IMR-90 (cell line): ENCODE data around the gene RNF2. TPM values are rescaled to one million over a fixed set of nuclear protein-coding genes. Genes with fewer than 3 reads are reported as not detected.
A peak's percentile ranks its signal among the peaks of the same experiment; 100 is the strongest.

Experiments used
- ATAC-seq: fragments of 200-7000 bp; cut with Tn5 transposase; 2 replicates; pipeline ENCODE4 v1.9.1; 2020; ENCODE audit warnings: low read depth, mild to moderate bottlenecking, moderate library complexity
- Bru-seq: library from RNA; stranded (reverse); fragments of 400-500 nt; gene quantifications from one replicate; lab custom pipeline; 2021; lab: Mats Ljungman, UMichigan
- BruChase-seq, 2 experiments: library from RNA; stranded (reverse); fragments of 400-500 nt; gene quantifications; one replicate each; lab custom pipeline; 2021; lab: Mats Ljungman, UMichigan
- BruUV-seq: library from RNA; stranded (reverse); fragments of 400-500 nt; replicated peaks from 2 replicates; lab custom pipeline; 2021; lab: Mats Ljungman, UMichigan
- CTCF ChIA-PET: fragments of 300-600 bp; formaldehyde crosslinking; extraction: SDS; loops from one replicate; lab custom pipeline; 2021; ENCODE audit warnings: antibody characterized with exemption; lab: Yijun Ruan, JAX
- POLR2A ChIA-PET: fragments of 300-600 bp; sonication (Branson Sonifier 250); formaldehyde crosslinking; loops from one replicate; lab custom pipeline; 2022; ENCODE audit warnings: antibody characterized with exemption; ENCODE audit not compliant: unreplicated experiment; lab: Charles Lee
- DNase-seq: peaks from one replicate; pipeline ENCODE4 v3.0.0; 2013
- H2AFZ ChIP-seq: replicated peaks from 2 replicates; pipeline ENCODE3; 2013; ENCODE audit warnings: low read length, mild to moderate bottlenecking; ENCODE audit not compliant: poor library complexity
- H2AK5ac ChIP-seq: 2 replicates; pipeline ENCODE4 v1.6.1; 2013; ENCODE audit warnings: low read depth, low read length, inconsistent platforms
- H2AK9ac ChIP-seq: replicated peaks from 2 replicates; pipeline ENCODE3; 2013; ENCODE audit warnings: mild to moderate bottlenecking, low read depth, low read length, moderate library complexity; ENCODE audit not compliant: poor library complexity
- H2BK120ac ChIP-seq: 2 replicates; pipeline ENCODE4 v1.6.1; 2013; ENCODE audit warnings: low read depth, low read length, inconsistent platforms
- H2BK15ac ChIP-seq: 3 replicates; pipeline ENCODE4 v1.6.1; 2013; ENCODE audit warnings: low read depth, low read length, inconsistent platforms
- H2BK20ac ChIP-seq: 2 replicates; pipeline ENCODE4 v1.6.1; 2013; ENCODE audit warnings: low read depth, mild to moderate bottlenecking, inconsistent platforms, low read length, moderate library complexity
- H2BK5ac ChIP-seq: 2 replicates; pipeline ENCODE4 v1.6.1; 2013; ENCODE audit warnings: mild to moderate bottlenecking, low read depth, low read length, inconsistent platforms; ENCODE audit not compliant: poor library complexity, severe bottlenecking
- H3K14ac ChIP-seq: replicated peaks from 2 replicates; pipeline ENCODE4 v1.6.1; 2013; ENCODE audit warnings: low read depth, low read length, inconsistent platforms
- H3K18ac ChIP-seq: 2 replicates; pipeline ENCODE4 v1.6.1; 2013; ENCODE audit warnings: low read depth, low read length, control low read depth
- H3K23ac ChIP-seq: 2 replicates; pipeline ENCODE4 v1.6.1; 2013; ENCODE audit warnings: low read depth, low read length, inconsistent platforms
- H3K27ac ChIP-seq: 2 replicates; pipeline ENCODE4 v1.5.1; 2013; ENCODE audit warnings: mild to moderate bottlenecking, control low read depth, low read length; ENCODE audit not compliant: insufficient read depth
- H3K27me3 ChIP-seq: 2 replicates; pipeline ENCODE4 v1.6.1; 2013; ENCODE audit warnings: low read length; ENCODE audit not compliant: control insufficient read depth, insufficient read depth
- H3K36me3 ChIP-seq: 2 replicates; pipeline ENCODE4 v1.6.1; 2013; ENCODE audit warnings: low read length, mixed read lengths; ENCODE audit not compliant: control insufficient read depth, insufficient read depth
- H3K4ac ChIP-seq: 2 replicates; pipeline ENCODE4 v1.6.1; 2013; ENCODE audit warnings: low read depth, low read length, inconsistent platforms
- H3K4me1 ChIP-seq: 2 replicates; pipeline ENCODE4 v1.6.1; 2013; ENCODE audit warnings: low read length, mixed read lengths; ENCODE audit not compliant: control insufficient read depth, insufficient read depth
- H3K4me2 ChIP-seq: 2 replicates; pipeline ENCODE4 v1.6.1; 2013; ENCODE audit warnings: low read depth, mild to moderate bottlenecking, control low read depth, low read length, moderate library complexity
- H3K4me3 ChIP-seq: 2 replicates; pipeline ENCODE4 v1.5.1; 2013; ENCODE audit warnings: low read depth, mild to moderate bottlenecking, control low read depth, low read length, moderate library complexity; ENCODE audit not compliant: insufficient read depth
- H3K56ac ChIP-seq: 2 replicates; pipeline ENCODE4 v1.6.1; 2013; ENCODE audit warnings: low read length, inconsistent platforms; ENCODE audit not compliant: insufficient read depth; ENCODE audit errors: extremely low read depth
- H3K79me1 ChIP-seq, 2 experiments: 2 replicates each; pipeline ENCODE4 v1.6.1; 2013; ENCODE audit warnings: low read length in 2 of 2, inconsistent platforms in 1 of 2, low read depth in 1 of 2
- H3K9ac ChIP-seq: 2 replicates; pipeline ENCODE4 v1.6.1; 2013; ENCODE audit warnings: low read depth, low read length, control low read depth
- H3K9me1 ChIP-seq: 2 replicates; pipeline ENCODE4 v1.6.1; 2013; ENCODE audit warnings: low read length, inconsistent platforms; ENCODE audit not compliant: insufficient read depth
- H3K9me3 ChIP-seq: 2 replicates; pipeline ENCODE4 v1.6.1; 2013; ENCODE audit warnings: low read length; ENCODE audit not compliant: control insufficient read depth, insufficient read depth
- H4K20me1 ChIP-seq: 2 replicates; pipeline ENCODE4 v1.6.1; 2013; ENCODE audit warnings: low read length, inconsistent platforms; ENCODE audit not compliant: insufficient read depth
- H4K5ac ChIP-seq: 2 replicates; pipeline ENCODE4 v1.6.1; 2013; ENCODE audit warnings: mild to moderate bottlenecking, low read depth, low read length, control low read depth
- H4K8ac ChIP-seq, 2 experiments: 2 replicates each; pipeline ENCODE4 v1.6.1; 2013; ENCODE audit warnings: low read depth in 2 of 2, low read length in 2 of 2, control low read depth in 1 of 2, inconsistent platforms in 1 of 2
- H4K91ac ChIP-seq: 2 replicates; pipeline ENCODE4 v1.6.1; 2013; ENCODE audit warnings: low read depth, low read length, inconsistent platforms; ENCODE audit not compliant: insufficient read depth
- MXI1 ChIP-seq: IDR thresholded peaks from 2 replicates; pipeline ENCODE4 v1.6.1; 2012; ENCODE audit warnings: low read depth, mild to moderate bottlenecking, low read length, moderate library complexity, borderline replicate concordance
- WGBS, 2 experiments: methylation state at CpG; one replicate each; pipeline versions ENCODE4 v1.1.5 to v1.1.7; 2013; ENCODE audit warnings: missing lambda C conversion rate in 2 of 2; ENCODE audit not compliant: insufficient read length in 1 of 2; ENCODE audit errors: extremely low coverage in 2 of 2; 5-methylcytosine and 5-hydroxymethylcytosine counted together
- dilution Hi-C: fragments of 300-500 bp; cut with HindIII; formaldehyde crosslinking; loops from one replicate; pipeline ENCODE4 v1.14.3; 2018; ENCODE audit warnings: low sequenced_read_pairs; ENCODE audit not compliant: unreplicated experiment
- in situ Hi-C: fragments of 300-500 bp; cut with MboI; formaldehyde crosslinking; loops from 3 replicates; pipeline ENCODE4 v1.14.3; 2019; ENCODE audit warnings: low sequenced_read_pairs, inconsistent platforms, mixed read lengths
- intact Hi-C: fragments of 100-400 bp; cut with micrococcal nuclease; formaldehyde crosslinking; loops from 2 replicates; pipeline ENCODE4 v1.10.0; 2022
- long read RNA-seq: library from polyadenylated mRNA; unstranded; transcript quantifications from one replicate; pipeline ENCODE4 v2.0.0, GENCODE V29; 2021; ENCODE audit not compliant: unreplicated experiment
- polyA plus RNA-seq, 3 experiments: library from polyadenylated mRNA; depleted of rRNA; stranded (reverse); fragments of >200 nt; gene quantifications; 2 replicates each; pipeline ENCODE4 v1.2.3, GENCODE V29; 2012; ENCODE audit warnings: low replicate concordance in 1 of 3
- total RNA-seq: library from RNA; depleted of rRNA; stranded (reverse); fragments of >200 nt; gene quantifications from 2 replicates; pipeline ENCODE4 v1.2.3, GENCODE V29; 2012; rRNA removed
- TF ChIP-seq, protein P1 (sequence below): conservative IDR thresholded peaks from 2 replicates; pipeline ENCODE4 v1.5.1; 2012; ENCODE audit warnings: mild to moderate bottlenecking, low read depth, low read length, improper control_type of control experiment

Gene RNF2
- total RNA-seq (39.7 and 48.8 TPM in 2 replicates), polyA plus RNA-seq (2012; rRNA removed) (20.9 and 22.6 TPM in 2 replicates), Bru-seq, nascent RNA (percentile 76 among the genes with signal in this experiment), BruChase-seq, experiment 1, labeled RNA remaining after a 6-hour chase (percentile 78 among the genes with signal in this experiment), BruChase-seq, experiment 2, labeled RNA remaining after a 2-hour chase (percentile 79 among the genes with signal in this experiment)
- polyA plus RNA-seq (2012; cell fraction: cytosol; rRNA removed), result 3.3 and 3.4 TPM in 2 replicates
- polyA plus RNA-seq (2012; cell fraction: nucleus; rRNA removed; ENCODE audit: low replicate concordance), result 1.4 and 14.5 TPM in 2 replicates
- long read RNA-seq, transcript RNF2-202 (7 exons, 3,606 nt), result major isoform, 13 of 15 reads
- long read RNA-seq, partial matches to known transcripts, result 1 of 15 reads
- long read RNA-seq, other reads (novel, unspliced or antisense), result 0 of 15 reads

DNA sequence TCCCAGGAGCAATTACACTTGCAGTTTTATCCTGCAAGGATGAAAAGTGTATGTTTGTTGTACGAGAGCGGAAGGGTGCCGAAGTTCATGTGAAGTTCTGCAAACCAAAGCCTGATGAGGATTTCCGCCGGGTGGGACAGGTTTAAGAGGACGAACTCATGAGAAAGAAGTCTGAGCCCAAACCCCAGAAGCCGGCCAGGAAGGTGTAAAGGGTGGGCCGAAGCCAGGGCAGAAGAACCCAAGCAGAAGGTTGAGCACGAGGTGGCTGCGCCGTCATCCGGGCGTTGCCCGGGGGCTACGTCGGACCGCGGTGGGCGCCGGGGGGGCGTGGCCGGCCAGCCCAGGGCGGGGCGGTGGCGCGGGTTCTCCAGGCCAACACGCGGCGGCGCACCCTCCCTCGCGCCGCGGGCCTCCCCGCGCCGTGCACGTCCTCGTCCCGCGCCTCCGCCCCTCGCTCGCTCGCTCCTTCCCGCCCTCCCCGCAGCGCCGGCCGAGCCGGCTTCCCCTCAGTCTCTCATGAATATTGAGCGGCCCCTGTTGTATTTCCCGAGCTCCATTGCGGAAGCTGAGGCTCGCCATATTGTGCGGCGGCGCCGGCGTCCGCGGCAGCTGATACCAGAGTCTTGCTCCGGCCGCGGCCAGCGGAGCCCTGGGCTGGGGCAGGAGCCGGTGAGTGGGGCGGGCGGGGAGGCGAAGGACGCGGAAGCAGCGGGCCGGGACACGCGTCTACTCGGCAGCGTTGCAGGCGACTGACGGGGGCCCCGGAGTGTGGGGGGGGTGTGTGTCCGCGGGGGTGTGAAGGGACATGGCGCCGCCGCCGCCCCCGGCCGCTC is at the start of gene RNF2:
Gene RNF2 (plus strand): TSS at position 578 of the 833 bp plus-strand sequence. CDS start 41,996 bp downstream, outside the sequence.
- peak within 1 kb of the TSS; percentile 67 for H4K5ac ChIP-seq
- H3K4me2 ChIP-seq, result peak within 1 kb of the TSS; percentile 99
- no peaks in the 10 kb centered on the region for H3K36me3 ChIP-seq
- peak within 1 kb of the TSS; percentile 34; the same call in 1 of the 2 replicates for H4K91ac ChIP-seq
- H2AK5ac ChIP-seq, result peak within 1 kb of the TSS; percentile 6
- dilution Hi-C loops (no loop called here), in situ Hi-C loops (no loop called here), intact Hi-C loops (loop anchor here (5.0 kb wide), 1 partner anchor 127 kb away; no protein-coding TSS in a partner anchor)
- peak within 1 kb of the TSS; percentile 53 for H2BK120ac ChIP-seq
- no peak within 1 kb of the TSS; the same call in 2 of the 3 replicates for H2BK15ac ChIP-seq
- H3K18ac ChIP-seq, result peak within 1 kb of the TSS; percentile 61
- CTCF ChIA-PET, result interaction anchor here (0.5 to 1.5 kb wide), 2 partner anchors 125 to 742 kb away, joined by 3 read pairs; no protein-coding TSS in a partner anchor
- H3K14ac ChIP-seq, result peak within 1 kb of the TSS; percentile 87
- DNase-seq (peak; percentile 71), ATAC-seq (peak; percentile 96)
- H3K27me3 ChIP-seq, result no peaks in the 10 kb centered on the region
- H2BK5ac ChIP-seq, result peak within 1 kb of the TSS; percentile 37
- H4K8ac ChIP-seq, result peak within 1 kb of the TSS; percentile 59 to 80
- WGBS, 2 experiments, result 4% methylated on average over 48 of the region's 89 CpGs; no CpG with 5 or more reads in 1 of the 2 experiments
- no peaks in the 10 kb centered on the region for H3K9me3 ChIP-seq
- H3K23ac ChIP-seq, result peak within 1 kb of the TSS; percentile 85
- peak within 1 kb of the TSS; percentile 29; the same call in 1 of the 2 replicates for H2BK20ac ChIP-seq
- no TSS peak for BruUV-seq
- peaks cover 35% of the 10 kb centered on the region for H4K20me1 ChIP-seq
- H3K4ac ChIP-seq, result peak within 1 kb of the TSS; percentile 78
- H3K27ac ChIP-seq, result peak within 1 kb of the TSS; percentile 72
- H2AK9ac ChIP-seq, result peak within 1 kb of the TSS; percentile 84
- H3K56ac ChIP-seq, result peak within 1 kb of the TSS; percentile 33
- H3K79me1 ChIP-seq, result peaks cover 14 to 36% of the 10 kb centered on the region in 2 experiments; a peak in 3 of 4 replicates
- POLR2A ChIA-PET, result interaction anchor here (0.6 to 0.7 kb wide), 3 partner anchors 24 to 745 kb away, joined by 5 to 9 read pairs (median 9); no protein-coding TSS in a partner anchor
- peak within 1 kb of the TSS; percentile 96 for H3K4me3 ChIP-seq
- H3K9me1 ChIP-seq, result peaks cover 4% of the 10 kb centered on the region
- TF ChIP-seq, protein P1, sequence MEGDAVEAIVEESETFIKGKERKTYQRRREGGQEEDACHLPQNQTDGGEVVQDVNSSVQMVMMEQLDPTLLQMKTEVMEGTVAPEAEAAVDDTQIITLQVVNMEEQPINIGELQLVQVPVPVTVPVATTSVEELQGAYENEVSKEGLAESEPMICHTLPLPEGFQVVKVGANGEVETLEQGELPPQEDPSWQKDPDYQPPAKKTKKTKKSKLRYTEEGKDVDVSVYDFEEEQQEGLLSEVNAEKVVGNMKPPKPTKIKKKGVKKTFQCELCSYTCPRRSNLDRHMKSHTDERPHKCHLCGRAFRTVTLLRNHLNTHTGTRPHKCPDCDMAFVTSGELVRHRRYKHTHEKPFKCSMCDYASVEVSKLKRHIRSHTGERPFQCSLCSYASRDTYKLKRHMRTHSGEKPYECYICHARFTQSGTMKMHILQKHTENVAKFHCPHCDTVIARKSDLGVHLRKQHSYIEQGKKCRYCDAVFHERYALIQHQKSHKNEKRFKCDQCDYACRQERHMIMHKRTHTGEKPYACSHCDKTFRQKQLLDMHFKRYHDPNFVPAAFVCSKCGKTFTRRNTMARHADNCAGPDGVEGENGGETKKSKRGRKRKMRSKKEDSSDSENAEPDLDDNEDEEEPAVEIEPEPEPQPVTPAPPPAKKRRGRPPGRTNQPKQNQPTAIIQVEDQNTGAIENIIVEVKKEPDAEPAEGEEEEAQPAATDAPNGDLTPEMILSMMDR, result no peak
- TF ChIP-seq MXI1, result peak; percentile 77; the same call in 1 of the 2 replicates
- H3K9ac ChIP-seq, result peak within 1 kb of the TSS; percentile 89
- H2AFZ ChIP-seq, result peak within 1 kb of the TSS; percentile 92
- peaks cover 3% of the 10 kb centered on the region for H3K4me1 ChIP-seq
